K562 (cell line): ENCODE data around the gene SDK1.

Experiments used
- BHLHE40 ChIP-seq: IDR thresholded peaks from 2 replicates; pipeline ENCODE4 v1.6.1; 2011; ENCODE audit warnings: low read length, improper control_type of control experiment
- FOS ChIP-seq: IDR thresholded peaks from 3 replicates; pipeline ENCODE4 v1.6.1; 2011; ENCODE audit not compliant: insufficient read length; ENCODE audit errors: extremely low read depth
- NCOA4 ChIP-seq: fragments of 450-650 bp; IDR thresholded peaks from 2 replicates; pipeline ENCODE4 v1.6.1; 2018; ENCODE audit warnings: mild to moderate bottlenecking; ENCODE audit not compliant: partially characterized antibody
- ZNF24 ChIP-seq: fragments of 450-650 bp; IDR thresholded peaks from 2 replicates; pipeline ENCODE4 v1.6.1; 2016

DNA sequence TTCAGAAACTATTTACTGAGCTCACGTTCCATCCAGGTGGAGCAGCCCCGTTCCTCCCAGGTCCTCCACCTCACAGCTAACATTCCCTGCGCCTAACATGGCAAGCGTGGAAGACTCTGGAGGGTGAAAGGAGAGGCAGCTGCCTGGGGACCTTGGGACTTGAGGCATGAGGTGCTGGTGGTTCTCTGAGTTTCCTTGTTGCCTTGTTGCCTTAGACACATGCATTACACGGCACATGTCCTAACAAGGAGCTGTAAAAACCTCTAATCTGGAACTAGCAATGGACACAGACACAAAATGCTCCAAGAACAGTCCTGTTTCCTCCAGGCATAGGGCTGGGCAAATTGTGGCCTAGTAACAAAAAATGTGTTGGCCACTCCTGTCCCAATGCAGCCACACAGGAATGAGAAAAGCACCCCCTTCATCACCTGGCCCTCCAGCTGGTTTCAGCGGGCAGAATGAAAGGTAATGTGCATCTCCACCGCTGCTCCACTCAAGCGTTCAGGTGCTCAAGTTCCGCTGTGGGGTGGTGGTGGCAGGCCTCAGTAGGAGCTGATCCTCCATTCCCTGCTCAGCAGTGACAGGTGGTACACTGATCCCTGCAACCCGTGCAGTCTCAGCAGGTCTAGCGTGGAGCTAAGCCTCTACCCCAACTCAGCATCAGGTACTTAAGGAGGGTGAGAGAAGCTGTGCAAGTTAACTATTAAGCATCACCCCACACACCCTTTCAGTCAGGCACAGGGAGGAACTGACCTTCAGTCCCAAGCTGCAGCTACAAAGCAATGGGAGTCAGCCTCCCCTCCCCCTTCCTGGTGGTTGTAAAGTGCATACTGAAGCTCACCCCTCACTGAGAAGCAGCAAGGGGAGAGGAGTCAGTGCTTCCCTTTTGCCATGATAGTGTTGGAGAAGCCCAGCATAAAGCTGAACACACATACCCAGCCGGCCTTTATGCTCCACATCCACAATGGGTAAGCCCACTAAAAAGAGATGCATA, 382.8 kb downstream of the SDK1 start:
- TF ChIP-seq NCOA4 (no peak), ZNF24 (no peak), FOS (no peak), BHLHE40 (no peak)
